OCI-LY1 (cell line): ENCODE measurements around the gene FNDC5.

Experiments used
- EZH2 ChIP-seq: fragments of 200-600 bp; sonication (generic), shearing (Covaris generic); IDR thresholded peaks from 2 replicates; pipeline ENCODE4 v1.8.0; 2017; ENCODE audit warnings: borderline replicate concordance, mixed run types, mild to moderate bottlenecking, antibody characterized with exemption, low read length, moderate library complexity, mixed read lengths
- TF ChIP-seq, protein P1 (sequence below): fragments of 200-600 bp; sonication (generic), shearing (Covaris generic); IDR thresholded peaks from 2 replicates; pipeline ENCODE4 v1.5.1; 2017; ENCODE audit warnings: mild to moderate bottlenecking, antibody characterized with exemption, low read length, moderate library complexity, mixed read lengths

DNA sequence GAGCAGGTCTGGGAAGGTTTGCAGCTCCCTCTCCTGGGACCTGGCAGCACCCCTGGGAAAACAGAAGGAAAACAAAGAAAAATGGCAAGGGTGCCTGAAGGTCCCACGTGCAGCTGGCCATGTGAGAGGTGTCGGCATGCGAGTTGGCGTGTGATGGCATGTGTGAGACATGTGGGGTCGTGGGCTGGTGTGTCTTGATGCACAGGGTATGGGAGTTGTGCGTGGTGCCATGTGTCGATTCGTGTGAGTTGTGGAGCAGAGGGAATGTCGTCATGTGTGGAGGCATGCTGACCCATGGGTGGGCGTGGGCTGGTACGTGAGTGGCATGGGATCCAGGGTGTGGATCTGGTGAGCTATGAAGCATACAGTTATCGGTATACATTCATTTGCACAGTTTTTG is 16.9 kb upstream of the FNDC5 start:
- TF ChIP-seq, protein P1, sequence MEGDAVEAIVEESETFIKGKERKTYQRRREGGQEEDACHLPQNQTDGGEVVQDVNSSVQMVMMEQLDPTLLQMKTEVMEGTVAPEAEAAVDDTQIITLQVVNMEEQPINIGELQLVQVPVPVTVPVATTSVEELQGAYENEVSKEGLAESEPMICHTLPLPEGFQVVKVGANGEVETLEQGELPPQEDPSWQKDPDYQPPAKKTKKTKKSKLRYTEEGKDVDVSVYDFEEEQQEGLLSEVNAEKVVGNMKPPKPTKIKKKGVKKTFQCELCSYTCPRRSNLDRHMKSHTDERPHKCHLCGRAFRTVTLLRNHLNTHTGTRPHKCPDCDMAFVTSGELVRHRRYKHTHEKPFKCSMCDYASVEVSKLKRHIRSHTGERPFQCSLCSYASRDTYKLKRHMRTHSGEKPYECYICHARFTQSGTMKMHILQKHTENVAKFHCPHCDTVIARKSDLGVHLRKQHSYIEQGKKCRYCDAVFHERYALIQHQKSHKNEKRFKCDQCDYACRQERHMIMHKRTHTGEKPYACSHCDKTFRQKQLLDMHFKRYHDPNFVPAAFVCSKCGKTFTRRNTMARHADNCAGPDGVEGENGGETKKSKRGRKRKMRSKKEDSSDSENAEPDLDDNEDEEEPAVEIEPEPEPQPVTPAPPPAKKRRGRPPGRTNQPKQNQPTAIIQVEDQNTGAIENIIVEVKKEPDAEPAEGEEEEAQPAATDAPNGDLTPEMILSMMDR: no peak
- TF ChIP-seq EZH2: no peak
